ENCODE measurements around the gene TRAF3IP3.

The TRAF3IP3 gene

DNA sequence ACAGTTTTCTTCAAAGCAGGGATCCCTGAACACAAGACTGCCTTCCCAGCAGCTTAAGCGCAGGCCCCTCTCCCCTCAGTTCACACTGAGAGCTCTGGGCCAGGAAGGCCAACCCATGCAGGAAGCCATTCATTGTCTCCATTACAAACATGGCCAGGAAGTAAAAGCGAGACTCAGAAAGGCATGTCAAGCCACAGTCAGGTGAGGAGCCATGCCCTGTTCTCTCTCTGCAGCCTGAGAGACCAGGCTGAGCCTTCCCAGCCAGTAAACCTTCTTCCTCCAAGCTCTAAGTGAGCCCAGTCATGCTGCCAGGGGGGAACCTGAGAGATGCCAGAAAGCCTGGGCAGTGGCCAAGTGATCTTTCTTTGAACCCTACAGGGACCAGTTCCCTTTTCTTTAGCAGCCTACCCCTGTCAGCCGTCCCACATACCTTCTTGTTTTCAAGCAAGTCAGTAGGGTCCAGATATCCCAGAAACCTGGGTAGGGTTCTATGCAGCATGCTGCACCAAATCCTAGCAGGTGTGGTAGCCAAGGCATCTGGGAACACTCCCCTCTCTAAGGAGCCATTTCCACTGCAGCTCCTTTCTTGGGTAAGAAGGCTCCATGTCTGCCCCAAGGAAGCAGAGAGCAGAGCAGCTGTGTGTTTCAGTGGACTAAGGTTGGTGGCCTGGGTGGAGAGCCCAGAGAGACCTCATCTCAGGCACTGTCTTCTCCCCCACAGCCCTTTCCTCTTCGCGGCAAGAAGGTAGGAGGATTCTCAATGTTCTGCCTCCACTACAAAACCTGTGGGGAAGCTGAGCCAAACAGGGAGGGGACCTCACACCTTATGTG lies 977 bp downstream of the TRAF3IP3 start:
- no peak overlapping the region for H3K4me3 ChIP-seq (ENCODE audit: low read depth, low read length)
- TF ChIP-seq, protein P1, sequence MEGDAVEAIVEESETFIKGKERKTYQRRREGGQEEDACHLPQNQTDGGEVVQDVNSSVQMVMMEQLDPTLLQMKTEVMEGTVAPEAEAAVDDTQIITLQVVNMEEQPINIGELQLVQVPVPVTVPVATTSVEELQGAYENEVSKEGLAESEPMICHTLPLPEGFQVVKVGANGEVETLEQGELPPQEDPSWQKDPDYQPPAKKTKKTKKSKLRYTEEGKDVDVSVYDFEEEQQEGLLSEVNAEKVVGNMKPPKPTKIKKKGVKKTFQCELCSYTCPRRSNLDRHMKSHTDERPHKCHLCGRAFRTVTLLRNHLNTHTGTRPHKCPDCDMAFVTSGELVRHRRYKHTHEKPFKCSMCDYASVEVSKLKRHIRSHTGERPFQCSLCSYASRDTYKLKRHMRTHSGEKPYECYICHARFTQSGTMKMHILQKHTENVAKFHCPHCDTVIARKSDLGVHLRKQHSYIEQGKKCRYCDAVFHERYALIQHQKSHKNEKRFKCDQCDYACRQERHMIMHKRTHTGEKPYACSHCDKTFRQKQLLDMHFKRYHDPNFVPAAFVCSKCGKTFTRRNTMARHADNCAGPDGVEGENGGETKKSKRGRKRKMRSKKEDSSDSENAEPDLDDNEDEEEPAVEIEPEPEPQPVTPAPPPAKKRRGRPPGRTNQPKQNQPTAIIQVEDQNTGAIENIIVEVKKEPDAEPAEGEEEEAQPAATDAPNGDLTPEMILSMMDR (IDR thresholded peaks at IDR 0.05; ENCODE audit: low read depth, low read length) = no peak

DNA sequence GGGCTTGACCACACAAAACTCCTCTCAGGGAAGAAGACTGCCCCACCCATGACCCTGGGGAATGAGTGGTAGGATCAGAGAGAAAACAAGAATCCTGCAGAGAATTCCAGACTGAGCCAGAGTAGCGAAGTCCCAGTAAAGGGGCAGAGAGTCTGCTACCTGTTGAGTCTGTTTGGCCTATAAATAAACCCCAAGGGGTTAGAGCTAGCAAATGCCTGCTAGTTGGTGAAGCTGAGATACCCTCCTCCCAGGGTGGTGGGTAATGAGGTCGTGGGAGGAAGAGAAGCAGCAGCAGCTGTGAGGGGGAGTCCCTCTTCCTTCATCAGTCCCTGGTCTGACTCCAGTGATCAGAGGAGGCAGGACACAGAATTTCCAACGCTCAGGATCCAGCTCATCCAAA lies 2.5 kb downstream of the TRAF3IP3 start:
- no peak overlapping the region for H3K4me3 ChIP-seq (ENCODE audit: low read depth, low read length)
- TF ChIP-seq, protein P1 (IDR thresholded peaks at IDR 0.05; ENCODE audit: low read depth, low read length) = no peak

DNA sequence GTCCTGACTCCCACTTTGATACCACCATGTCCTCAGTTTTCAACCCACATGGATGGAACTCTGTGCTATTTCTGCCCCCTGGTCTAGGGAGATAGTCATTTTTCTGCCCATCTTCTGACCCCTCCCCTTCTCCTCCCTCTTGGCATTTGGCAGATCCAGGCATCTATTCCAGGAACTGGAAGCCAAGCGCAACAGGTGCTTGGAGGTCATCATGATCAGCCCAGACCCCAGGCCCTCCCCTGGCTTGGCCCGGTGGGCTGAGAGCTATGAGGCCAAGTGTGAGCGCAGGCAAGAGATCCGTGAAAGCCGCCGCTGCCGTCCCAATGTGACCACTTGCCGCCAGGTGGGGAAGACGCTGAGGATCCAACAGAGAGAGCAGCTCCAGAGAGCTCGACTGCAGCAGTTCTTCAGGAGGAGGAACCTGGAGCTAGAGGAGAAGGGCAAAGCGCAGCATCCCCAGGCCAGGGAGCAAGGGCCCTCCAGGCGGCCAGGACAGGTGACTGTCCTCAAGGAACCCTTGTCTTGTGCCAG lies 4.0 kb downstream of the TRAF3IP3 start:
- TF ChIP-seq, protein P1 (IDR thresholded peaks at IDR 0.05; ENCODE audit: low read depth, low read length) = no peak
- no peak overlapping the region for H3K4me3 ChIP-seq (ENCODE audit: low read depth, low read length)

DNA sequence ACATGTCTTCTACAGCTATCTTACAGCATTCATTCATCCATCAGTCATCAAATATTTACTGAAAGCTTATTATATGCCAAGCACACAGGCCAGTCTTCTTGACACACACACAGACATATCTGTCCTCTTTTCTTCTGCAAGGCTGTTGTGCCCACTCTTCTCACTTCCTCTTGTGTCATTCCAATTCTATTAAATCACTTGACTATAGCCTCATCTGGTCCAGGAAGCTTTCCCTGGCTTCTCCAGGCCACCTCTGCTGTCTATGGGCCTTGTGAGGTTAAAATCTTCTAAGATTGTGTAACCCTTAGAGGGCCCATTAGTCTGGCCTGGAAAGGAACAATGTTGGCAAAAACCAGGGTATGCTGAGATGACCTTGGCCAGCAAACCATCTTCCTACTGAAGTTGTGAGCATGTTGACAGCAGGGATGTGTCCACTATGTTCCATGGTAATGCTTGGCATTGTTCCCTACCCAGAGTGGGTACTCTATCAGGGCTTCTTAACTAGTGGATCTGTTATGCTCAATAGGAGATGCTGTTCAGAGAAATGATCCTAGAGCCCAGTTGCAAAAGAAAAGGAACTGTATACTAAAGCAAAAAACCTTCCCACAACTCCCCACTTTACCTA lies 5.3 kb downstream of the TRAF3IP3 start:
- no peak overlapping the region for H3K4me3 ChIP-seq (ENCODE audit: low read depth, low read length)
- TF ChIP-seq, protein P1 (IDR thresholded peaks at IDR 0.05; ENCODE audit: low read depth, low read length) = no peak

DNA sequence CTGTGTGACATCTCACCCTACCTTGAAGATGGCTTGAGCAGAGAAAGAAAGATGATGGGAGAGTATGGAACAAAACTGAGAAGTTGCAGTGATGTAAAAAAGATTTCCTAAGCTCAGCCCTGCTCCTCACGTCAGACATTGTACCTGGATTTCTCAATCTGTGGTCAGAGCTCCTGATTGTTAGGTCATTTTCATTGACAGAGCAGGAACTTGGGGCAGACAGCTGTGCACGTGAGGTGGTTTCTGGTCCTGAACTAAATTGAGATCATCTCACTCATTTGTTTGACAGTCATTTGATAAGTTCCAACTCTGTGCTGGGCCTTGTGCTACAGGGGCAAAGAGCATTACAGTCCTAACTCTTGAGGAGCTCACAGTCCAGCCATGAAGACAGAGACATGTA lies 10.2 kb downstream of the TRAF3IP3 start:
- TF ChIP-seq, protein P1 (IDR thresholded peaks at IDR 0.05; ENCODE audit: low read depth, low read length) = no peak
- H3K4me3 ChIP-seq (ENCODE audit: low read depth, low read length) = no peak overlapping the region

DNA sequence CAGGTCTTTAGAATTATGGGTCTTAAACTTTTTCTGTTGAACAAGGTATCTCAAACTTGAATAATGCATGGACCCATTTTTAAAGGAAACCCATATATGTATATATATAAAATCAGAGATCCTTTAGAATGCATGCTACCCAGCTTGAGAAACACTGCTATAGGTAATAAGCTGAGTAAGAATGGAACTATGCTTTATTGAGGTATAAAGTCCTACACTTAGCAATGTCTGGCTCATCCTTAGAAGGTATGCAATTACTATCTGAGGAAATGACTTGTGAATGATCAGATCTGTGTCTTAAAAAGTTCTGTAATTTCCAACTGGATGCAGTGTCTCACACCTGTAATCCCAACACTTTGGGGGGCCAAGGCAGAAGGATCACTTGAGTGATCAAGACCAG lies 11.2 kb downstream of the TRAF3IP3 start:
- no peak overlapping the region for H3K4me3 ChIP-seq (ENCODE audit: low read depth, low read length)
- TF ChIP-seq, protein P1 (IDR thresholded peaks at IDR 0.05; ENCODE audit: low read depth, low read length) = no peak

DNA sequence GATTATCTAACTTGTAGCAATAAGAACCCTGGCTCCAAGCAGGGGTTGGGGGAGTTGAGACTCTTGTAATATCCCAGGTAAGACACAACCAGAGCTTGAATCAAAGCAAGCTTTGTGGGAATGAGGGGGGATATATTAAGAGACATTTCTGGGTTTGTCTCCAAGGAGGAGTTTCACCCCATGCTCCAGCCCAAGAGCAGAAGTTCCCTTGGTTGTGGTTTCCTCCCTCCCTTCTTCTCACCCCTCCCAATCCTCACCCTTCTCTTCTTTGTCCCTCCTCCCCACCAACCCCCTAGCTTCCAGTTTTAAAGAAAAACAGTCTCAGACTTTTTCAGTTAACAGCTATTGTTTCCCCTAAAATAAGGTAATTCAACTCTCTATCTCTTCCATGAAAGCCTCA lies 11.9 kb downstream of the TRAF3IP3 start:
- TF ChIP-seq, protein P1 (IDR thresholded peaks at IDR 0.05; ENCODE audit: low read depth, low read length) = no peak
- H3K4me3 ChIP-seq (ENCODE audit: low read depth, low read length) = no peak overlapping the region

All from WI38 (cell line).